HG02642 (cell line): Measurements from ENCODE around the gene EFCAB8.
"Not testable (repeated sequence)": the region's sequence is repeated elsewhere in the genome, so short reads cannot be mapped to it uniquely, and the experiment has no call there.

Experiments used
- ATAC-seq: cut with Tn5 transposase; IDR thresholded peaks from one replicate; pipeline ENCODE4 v1.9.1; 2021; ENCODE audit warnings: mild to moderate bottlenecking; ENCODE audit not compliant: unreplicated experiment, poor library complexity

Gene EFCAB8

DNA sequence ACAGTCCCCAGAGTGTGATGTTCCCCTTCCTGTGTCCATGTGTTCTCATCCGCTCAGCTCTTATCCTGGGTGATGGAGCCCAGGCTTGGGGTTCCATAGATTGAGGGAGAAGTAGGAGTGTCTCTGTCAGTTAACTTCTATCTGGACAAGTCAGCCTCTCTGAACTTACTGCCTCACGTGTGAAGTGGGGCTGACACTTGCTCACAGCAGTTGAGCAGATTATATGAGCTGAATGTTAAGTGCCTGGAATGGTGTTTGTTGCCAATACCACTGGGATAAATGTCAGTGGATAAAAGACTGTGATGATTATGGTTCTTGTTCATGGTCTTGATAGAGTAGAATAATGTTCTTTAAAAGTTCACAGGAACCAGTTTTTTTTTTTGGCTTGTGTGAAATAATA, 17.1 kb upstream of the EFCAB8 start:
- no peak for ATAC-seq

- ATAC-seq = no peak
These were observed 15.8 kb upstream of the EFCAB8 start for GRCh38 chr20:32842688-32843524.

GRCh38 chr20:32845786-32846185, 12.9 kb upstream of the EFCAB8 start:
- no peak for ATAC-seq

DNA sequence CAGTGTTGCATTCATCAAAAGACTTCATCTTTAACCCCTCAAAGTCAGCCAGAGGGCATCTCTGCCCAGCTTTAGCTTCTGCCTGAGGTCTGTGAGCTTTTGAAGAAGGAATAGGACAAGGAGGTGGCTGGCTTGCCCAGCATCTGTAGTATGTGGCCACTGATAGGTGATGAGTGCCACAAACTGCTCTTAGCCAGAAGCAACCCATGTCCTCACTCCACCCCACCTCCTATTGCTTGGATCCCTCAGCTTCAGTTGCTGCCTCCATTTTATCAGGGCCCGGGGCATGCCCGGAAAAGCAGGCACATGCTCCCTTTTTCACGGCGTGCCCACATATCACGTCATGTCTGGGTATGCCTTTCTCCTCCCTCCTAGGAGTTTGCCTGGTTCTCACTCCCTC, 11.9 kb upstream of the EFCAB8 start:
- no peak for ATAC-seq

DNA sequence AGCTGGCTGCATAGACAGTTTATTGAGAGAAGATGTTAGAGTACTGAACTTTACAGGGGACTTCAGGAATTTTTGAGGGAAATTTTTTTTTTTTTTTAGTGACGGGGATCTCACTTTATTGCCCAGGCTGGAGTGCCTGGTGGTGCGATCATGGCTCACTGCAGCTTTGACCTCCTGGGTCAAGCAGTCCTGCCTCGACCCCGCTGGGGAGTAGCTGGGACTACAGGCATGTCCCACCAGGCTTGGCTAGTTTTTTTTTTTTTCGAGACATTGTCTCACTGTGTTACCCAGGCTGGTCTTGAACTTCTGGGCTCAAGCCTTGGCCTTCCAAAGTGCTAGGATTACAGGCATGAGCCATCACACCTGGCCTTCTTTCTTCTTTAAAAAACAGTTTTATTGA, 10.8 kb upstream of the EFCAB8 start:
- no peak for ATAC-seq

DNA sequence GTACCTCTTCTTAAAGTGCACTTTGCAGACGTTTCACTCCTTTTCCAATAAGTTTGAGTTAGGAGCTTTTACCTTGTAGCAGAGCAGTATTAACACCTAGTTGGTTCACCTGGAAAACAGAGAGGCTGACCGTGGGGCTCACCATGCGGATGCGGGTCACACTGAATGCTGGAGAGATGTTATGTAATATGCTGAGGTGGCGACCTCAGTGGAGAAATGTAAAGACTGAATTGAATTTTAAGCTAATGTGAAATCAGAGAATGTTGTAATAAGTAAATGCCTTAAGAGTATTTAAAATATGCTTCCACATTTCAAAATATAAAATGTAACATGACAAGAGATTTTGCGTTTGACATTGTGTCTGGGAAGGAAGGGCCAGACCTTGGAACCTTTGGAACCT, 9.9 kb upstream of the EFCAB8 start:
- ATAC-seq = no peak

DNA sequence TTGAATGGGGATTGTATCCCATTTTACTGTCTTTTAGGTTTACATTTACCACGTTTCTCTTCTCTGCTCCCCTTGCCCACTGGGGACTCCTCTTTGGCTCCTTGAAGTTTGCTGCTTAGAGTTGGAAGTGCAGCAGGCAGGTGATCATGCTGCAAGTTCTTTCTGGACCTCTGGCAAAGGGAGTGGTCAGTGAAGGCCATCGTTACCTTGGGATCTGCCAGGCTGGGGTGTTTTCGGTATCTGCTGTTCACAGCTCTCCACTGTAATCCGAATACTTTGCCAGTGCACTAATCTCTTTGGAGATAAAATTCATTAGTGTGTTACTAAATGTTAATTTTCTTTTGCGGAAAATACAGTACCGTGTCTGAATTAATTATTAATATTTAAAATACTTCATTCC, 9.1 kb upstream of the EFCAB8 start:
- no peak for ATAC-seq

- no peak for ATAC-seq
These were observed 3.3 kb upstream of the EFCAB8 start for GRCh38 chr20:32855387-32855786.

GRCh38 chr20:32858189-32858588, 534 bp upstream of the EFCAB8 start:
- ATAC-seq = no peak

- ATAC-seq = no peak
These were observed 2.7 kb downstream of the EFCAB8 start for GRCh38 chr20:32861446-32861845.

GRCh38 chr20:32869562-32869961, 10.8 kb downstream of the EFCAB8 start:
- ATAC-seq = no peak

- ATAC-seq = not testable (repeated sequence)
These were observed 11.8 kb downstream of the EFCAB8 start for GRCh38 chr20:32870526-32870925.

GRCh38 chr20:32870985-32871384, 12.3 kb downstream of the EFCAB8 start:
- ATAC-seq = no peak

GRCh38 chr20:32871627-32872160, 13.0 kb downstream of the EFCAB8 start:
- ATAC-seq = no peak

DNA sequence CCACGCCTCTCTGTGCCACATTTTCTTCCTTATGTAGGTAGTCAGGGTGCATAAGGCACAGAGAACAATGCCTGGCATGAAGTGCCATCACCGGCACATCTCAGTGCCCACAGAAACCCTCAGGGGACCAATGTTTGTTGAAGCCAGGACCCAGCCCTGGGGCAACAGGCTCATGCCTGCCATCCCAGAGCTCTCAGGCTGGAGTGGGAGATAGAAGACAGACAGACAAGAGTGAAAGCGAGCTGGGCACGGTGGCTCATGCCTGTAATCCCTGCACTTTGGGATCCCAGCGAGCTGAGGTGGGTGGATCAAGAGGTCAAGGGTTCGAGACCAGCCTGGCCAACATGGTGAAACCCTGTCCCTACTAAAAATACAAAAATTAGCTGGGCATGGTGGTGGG, 13.5 kb downstream of the EFCAB8 start:
- no peak for ATAC-seq

- ATAC-seq = no peak
These were observed 16.9 kb downstream of the EFCAB8 start for GRCh38 chr20:32875673-32876072.

DNA sequence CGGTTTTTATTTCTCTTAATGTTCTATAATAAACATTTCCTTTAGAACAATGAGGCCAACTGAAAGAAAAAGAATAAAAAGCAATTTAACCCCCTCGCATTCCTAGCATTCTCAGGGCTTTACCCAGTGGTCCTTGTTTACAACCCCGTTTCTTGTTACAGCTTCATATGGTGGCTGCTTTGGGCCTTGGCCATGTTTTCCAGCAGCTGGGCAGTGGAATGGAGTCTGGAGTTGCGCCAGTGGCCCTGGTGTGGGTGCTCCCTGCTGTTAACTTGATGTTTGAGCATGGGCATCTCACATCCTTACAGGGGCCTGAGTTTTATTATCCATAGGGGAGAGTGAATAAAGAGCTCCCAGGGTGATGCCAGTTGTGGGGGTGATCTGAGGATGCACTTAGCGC, 18.8 kb downstream of the EFCAB8 start:
- ATAC-seq = no peak

GRCh38 chr20:32878820-32879219, 20.1 kb downstream of the EFCAB8 start:
- ATAC-seq = no peak

DNA sequence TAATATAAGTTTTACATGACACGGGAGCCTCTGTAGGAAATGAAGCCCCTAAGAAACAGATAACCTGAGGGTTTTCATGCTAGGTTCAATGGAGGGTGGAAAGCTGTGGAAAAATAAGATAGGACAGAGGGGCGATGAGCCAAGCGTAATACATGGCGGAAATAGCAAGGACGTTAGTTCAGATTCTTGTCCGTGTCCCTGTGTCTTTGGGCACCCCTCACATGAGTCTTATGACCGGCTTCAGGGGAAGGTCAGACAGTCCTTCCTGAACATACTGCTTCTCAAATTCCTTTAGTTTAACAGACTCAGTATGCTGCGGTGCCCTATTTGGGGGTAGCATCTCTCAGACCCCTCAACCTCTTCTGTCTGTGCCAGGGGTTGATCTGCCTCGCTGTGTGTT, 20.8 kb downstream of the EFCAB8 start:
- ATAC-seq = no peak

DNA sequence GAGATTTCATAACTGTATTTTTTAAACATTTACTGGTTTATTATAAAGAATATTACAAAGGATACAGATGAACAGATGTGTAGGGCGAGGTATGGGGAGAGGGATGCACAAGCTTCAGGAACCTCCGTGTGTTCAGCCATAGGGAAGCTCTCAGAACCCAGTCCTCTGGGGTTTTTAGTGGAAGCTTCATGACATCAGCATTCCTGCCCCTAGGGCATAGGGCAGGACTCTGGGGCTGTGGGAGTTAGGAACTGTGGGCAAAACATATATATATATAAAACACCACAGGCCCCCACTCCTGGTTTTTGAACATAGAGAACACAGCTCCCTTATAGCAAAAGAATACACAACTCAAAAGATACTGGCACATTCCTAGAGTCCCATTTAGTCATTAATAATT, 21.9 kb downstream of the EFCAB8 start:
- no peak for ATAC-seq

GRCh38 chr20:32883081-32883480, 24.4 kb downstream of the EFCAB8 start:
- ATAC-seq = no peak

- no peak for ATAC-seq
These were observed 26.5 kb downstream of the EFCAB8 start for GRCh38 chr20:32885185-32885584.
